Islet precursor cell (in vitro differentiated cells): ENCODE data around the gene C12orf56.
A peak's percentile ranks its signal among the peaks of the same experiment; 100 is the strongest.
"Not testable (repeated sequence)": the region's sequence is repeated elsewhere in the genome, so short reads cannot be mapped to it uniquely, and the experiment has no call there.

Experiments used
- DNase-seq: peaks from one replicate; pipeline ENCODE4 v3.0.0-alpha.2; 2018

Gene C12orf56

DNA sequence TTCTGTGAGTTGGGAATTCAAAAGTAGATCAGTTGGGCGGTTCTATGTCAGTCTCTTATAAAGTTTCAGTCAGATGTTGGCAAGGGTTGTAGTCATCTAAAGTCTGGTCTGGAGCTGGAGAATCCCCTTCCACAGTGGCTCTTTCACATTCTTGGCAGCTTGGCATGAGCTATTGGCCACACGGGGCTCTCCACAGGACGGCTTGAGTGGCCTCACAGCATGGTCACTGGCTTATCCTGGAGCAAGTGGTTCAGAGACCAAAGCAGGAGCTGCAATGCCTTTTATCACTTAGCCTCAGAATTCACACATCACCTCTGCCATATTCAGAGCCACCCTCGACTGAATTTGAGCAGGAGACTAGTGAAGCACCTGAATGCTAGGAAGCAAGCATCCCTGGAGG lies 161.3 kb downstream of the C12orf56 start:
- DNase-seq, result no peak

- DNase-seq, result no peak
Measured at GRCh38 chr12:64225626-64226025, 164.9 kb downstream of the C12orf56 start.

DNA sequence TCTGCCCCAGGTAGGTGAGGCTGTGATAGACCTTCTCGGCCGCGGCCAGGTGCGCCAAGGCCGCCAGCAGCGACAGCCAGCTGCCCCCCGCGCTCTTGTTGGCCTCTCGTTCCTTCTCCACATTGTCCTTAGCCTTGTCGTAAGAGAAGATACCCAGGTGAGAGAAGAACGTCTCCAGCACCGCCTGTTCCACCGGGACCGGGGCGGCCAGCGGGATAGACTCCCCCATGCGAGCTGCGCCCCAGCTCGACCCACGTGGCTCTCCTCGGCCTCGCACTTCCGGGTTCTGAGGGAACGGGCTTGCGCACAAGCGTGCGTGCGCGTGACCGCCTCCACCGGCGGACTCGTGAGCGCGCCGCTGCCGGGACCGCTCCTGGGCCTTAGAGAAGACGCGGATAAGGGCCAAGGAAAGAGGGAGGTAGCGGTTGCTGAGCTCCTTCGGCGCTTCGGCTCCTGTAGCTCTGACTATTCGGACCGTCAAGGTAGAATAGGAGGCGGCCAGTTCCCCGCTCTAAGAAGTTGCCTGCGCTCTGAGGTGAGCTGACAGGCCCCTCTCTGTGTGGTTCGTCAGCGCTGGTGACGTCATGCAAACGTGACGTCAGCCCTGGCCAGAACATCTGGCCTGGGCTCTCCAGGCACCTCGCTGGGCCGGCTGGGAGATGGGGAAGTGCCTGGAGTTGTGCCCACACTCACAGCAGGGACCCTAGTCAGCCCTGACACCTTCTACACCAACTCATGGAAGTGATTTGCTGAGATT lies 168.4 kb downstream of the C12orf56 start, which contains the start of gene KICS2:
KICS2 (minus strand) TSS at position 288 of the 757 bp plus-strand sequence; CDS start at position 229, 59 bp downstream.
- DNase-seq, result peak; percentile 96

GRCh38 chr12:64221651-64222008 lies 168.9 kb downstream of the C12orf56 start:
- peak; percentile 97 for DNase-seq

- no peak for DNase-seq
Measured at GRCh38 chr12:64220046-64220445, 170.5 kb downstream of the C12orf56 start.

DNA sequence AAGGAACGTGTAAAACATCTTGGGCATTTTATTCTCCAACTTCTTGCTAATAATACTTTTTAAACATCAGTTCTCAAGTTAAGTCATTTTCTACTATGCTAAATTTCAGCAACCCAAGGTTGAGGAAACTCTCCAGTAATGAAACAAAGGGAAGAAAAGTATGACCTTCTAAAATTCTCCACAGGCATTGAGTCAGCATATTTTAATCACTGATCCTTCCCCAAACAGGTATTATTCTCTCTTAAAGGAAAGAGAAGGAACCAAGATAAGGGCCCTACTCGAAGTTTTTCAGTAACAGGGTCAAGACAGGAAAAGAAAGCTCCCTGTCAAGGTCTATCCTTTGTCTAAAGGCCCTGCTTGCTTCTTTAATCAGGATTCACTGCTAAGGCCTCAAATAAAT lies 171.4 kb downstream of the C12orf56 start:
- no peak for DNase-seq

DNA sequence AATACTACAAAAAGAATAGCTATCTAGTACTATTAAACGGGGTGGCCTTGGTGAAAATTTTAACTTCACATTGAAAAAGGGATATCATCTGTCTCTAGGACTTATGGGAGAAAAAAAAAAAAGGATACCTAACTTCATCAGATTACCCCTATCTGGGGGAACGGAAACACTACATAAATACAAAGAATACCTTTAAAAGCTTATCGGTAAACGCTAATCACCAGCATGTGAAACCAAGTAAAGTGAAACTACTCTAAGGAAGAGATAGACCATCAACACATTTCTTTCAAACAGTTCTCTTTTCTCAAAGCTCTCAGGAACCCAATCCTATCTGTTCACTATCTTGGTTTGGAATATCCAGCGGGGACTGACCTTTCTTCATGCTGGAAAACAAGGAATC lies 172.0 kb downstream of the C12orf56 start:
- no peak for DNase-seq

DNA sequence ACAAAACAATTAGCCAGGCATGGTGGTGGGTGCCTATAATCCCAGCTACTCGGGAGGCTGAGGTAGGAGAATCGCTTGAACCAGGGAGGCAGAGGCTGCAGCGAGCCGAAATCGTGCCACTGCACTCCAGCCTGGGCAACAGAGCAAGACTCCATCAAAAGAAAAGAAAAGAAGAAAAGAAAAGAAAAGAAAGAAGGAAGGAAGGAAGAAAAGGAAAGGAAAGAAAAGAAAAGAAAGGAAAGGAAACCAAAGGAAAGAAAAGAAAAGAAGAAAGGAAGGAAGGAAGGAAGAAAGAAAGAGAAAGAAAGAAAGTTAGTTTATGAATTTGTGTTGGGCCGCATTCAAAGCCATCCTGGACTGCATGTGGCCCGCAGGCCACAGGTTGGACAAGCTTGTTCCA lies 172.9 kb downstream of the C12orf56 start:
- not testable (repeated sequence) for DNase-seq

GRCh38 chr12:64216239-64216638 lies 174.3 kb downstream of the C12orf56 start:
- DNase-seq, result no peak
